MM.1S (cell line): ENCODE results near the gene PIK3R3.

Experiments used
- CTCF ChIP-seq: fragments of 300-600 bp; sonication (generic); IDR thresholded peaks from 2 replicates; pipeline ENCODE4 v1.5.1; 2016; ENCODE audit warnings: antibody characterized with exemption, low read length, mixed read lengths
- EZH2 ChIP-seq: fragments of 300-600 bp; sonication (generic); optimal IDR thresholded peaks from 2 replicates; pipeline ENCODE3; 2017; ENCODE audit warnings: low read depth, mild to moderate bottlenecking, antibody characterized with exemption, low read length, mixed read lengths

- TF ChIP-seq CTCF (no peak), EZH2 (no peak)
Observed at GRCh38 chr1:46041974-46042373, 90.5 kb downstream of the PIK3R3 start.
